DLD1 (cell line): ENCODE results near the gene BAZ1A.

Experiments
- in situ Hi-C: cut with HindIII; loops from 2 replicates; pipeline ENCODE4 v1.10.0; 2017; ENCODE audit warnings: low sequenced_read_pairs

The BAZ1A gene

GRCh38 chr14:34732802-34733201, 142.4 kb downstream of the BAZ1A start:
- in situ Hi-C loops = no loop called here

DNA sequence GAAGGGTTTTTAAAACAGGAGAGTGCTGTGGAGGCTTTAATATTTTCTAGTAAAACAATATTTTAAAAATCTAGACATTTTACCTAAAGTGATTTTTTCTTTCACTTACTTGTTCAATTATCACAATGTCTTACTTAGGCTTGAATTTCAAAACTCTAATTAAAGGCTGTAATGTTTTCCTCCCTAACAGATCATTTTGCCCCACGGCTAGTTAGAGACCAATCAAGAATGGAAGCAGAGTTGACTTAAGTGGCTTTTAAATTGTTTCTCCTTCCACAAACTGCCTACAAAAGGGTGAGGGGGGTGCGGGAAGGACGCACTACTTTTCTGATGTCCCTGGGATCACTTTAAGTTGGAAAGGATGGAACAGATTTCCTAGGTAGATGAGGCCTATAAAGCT, 151.3 kb downstream of the BAZ1A start:
- in situ Hi-C loops = no loop called here

GRCh38 chr14:34722723-34723545, 152.2 kb downstream of the BAZ1A start:
- in situ Hi-C loops = no loop called here

- in situ Hi-C loops = no loop called here
Measured at GRCh38 chr14:34721129-34721528, 154.0 kb downstream of the BAZ1A start.

DNA sequence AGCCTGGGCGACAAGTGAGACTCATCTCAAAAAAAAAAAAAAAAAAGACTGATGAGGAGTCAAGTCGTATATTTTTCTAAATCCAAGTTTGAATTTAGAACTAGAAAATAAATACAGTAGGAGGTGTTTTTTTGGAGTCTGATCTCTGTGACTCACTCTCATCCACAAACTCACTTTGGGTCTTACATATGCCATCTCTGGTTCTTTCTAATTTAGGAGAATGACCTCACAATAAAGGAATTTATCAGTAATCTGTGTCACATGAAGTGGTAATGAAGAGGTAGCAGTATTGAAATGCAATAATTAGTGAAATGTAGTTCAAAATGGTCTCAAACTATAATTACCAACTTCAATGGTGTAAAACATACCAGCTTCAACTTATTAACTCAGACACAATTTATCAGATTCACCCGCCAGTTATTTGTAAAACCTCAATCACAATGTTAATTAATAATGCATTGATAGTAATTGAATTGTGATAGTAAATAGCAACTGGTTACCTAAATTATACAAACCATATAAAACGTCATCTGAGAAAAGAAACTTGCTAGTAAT, 156.3 kb downstream of the BAZ1A start:
- in situ Hi-C loops = no loop called here

DNA sequence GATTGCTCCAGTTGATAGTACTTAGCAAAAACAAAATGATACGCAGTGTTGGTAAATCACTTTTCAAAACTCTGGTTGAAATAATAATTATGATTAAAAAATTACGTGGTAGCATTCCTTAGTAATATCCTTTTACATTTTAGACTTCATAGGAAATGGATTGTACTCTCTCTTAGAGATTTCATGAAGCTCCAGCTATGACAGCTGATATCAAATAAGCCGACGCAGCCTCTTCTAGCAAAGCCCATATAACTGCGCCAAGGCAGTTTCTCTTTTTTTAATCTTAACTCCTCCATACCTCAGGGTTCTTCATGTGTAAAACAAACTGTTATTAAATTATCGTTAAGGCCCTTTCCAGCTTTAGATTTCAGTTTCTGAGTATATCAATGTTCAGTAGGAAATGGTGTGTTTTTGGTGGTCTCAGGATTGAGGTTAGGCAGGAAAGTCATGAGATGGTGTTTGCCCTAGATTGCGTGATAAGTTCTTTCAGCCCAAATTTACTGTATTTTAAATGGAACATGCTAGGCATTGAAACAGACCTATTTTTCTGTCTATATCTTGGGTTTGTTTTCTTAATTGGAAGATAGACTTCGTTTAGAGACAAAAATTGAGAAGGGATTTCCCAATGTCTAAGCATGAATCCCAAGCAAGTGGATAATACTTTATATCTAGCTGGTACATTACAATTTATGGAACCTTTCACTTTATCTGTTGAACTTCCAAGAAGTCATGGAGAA, 159.9 kb downstream of the BAZ1A start:
- in situ Hi-C loops = no loop called here

- in situ Hi-C loops = no loop called here
Measured at GRCh38 chr14:34714320-34715126, 160.6 kb downstream of the BAZ1A start, which contains the start of gene CFL2. TSS of gene CFL2 (minus strand) at chr14:34714593. CDS start at chr14:34714540, 53 bp downstream.

DNA sequence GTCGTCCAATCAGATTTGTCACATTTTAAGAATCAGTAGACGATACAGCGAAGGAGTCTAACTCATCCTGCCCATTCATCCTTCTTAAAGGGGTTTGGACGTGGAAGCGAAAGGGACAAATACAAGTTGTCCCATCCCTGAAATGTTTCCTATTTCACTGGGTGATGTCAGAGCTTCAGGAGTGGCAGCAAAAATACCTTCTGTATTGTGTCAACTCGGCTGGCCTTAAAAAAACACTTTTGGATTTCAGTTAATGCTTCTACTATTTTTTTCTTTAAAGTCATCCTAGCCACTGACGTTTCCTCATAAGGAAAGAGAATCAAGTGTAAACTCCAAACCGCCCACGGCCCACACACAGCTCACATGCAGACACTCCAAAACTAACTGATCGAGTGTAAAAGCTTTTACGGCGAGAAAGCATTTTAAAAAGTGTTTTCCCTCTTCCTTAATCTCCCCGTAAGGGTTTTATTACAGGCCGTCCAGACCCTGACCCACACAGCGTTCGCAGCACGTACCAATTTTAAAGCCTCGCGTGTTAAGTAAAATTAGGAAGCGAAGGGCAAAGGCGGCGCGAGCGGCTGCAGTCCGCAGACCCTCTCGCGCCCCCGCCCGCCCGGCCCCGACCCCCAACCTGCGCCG, 161.4 kb downstream of the BAZ1A start:
- in situ Hi-C loops = no loop called here

DNA sequence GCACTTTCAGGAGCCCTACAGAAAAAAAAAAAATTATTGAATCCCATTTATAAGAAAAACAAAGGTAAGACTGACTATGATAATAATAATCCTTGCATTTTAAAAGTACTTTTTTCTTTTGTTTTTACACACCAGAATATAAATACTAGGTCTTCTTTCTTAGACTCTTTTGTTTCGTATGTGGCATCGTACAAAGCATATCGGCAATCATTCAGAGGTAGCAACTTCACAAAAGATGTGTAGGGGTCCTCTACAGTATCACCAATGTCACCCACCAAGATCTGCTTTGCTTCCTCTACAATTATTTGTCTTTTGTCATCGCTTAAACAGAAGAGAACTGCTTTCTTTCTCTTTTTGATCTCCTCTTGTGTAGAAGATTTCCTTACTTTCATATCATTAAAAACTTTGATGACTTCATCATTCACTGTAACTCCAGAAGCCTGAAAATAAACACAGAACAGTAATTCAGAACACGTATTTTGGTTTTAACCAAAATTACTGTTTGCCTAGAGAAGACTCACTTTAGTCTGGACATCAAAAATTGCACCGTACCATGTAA, 162.0 kb downstream of the BAZ1A start:
- in situ Hi-C loops = no loop called here

GRCh38 chr14:34711796-34712712, 163.1 kb downstream of the BAZ1A start:
- in situ Hi-C loops = no loop called here

DNA sequence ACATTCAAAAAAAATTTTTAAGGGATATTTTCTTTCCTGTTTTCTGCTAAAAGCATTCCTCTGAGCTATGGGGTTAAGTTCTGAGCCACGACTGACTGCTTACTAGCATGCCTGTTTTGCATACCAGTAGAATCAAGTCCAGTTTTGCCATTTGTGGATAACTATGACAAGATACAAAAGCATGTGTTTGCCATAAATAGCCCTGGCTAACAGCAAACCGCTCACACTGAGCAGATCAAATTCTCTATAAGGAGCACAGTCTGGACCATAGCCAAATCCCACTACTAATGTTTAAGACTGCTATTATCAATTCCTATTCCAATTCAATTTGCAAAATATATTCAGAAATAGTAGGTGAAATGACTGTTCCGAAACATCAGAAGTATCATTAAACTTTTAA, 164.0 kb downstream of the BAZ1A start:
- in situ Hi-C loops = no loop called here

DNA sequence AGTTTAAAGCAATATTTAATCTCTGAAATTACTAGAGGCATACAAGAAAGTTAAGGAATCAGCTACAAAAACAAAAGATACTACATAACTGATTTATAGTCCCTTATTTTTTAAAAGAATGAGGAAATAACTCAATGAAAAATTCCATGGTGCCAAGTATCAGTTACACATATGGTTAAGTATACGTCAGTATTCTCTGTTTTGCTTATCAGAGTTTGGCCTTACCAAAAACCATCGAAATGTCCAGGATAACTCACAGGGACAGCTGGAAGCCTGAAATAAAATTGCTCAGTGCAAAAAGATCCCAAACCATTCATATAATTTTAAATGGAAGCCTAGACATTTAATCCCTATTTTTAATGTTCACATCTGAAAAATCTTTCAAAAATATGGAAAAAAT, 164.4 kb downstream of the BAZ1A start:
- in situ Hi-C loops = no loop called here

DNA sequence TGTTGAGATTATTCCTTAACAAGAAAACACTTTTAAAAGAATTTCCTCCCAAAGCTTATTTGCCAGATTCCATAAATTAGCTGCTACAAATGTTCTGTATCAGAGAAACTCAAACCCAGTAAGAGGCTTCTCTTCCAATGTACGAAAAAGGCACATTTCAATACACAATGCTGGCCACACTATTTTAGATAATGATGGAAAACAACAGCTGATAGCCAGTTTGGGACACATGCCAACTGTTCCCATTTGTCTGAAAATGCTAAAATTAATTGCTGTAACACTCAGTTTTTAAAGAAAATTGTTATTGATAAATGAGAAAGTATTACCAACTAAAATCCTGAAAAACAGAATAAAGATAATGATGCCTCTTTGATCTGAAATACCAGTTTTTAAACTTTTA, 165.2 kb downstream of the BAZ1A start:
- in situ Hi-C loops = no loop called here

GRCh38 chr14:34707722-34708121, 167.4 kb downstream of the BAZ1A start:
- in situ Hi-C loops = no loop called here
